ACC112 (cell line): ENCODE measurements around the gene GDPD4.

Source experiments
- H2AFZ ChIP-seq: fragments of 200-600 bp; sonication (generic); one replicate; pipeline ENCODE4 v1.6.0; 2017; ENCODE audit warnings: antibody characterized with exemption, low read length; ENCODE audit not compliant: unreplicated experiment
- H3K27ac ChIP-seq: fragments of 200-600 bp; sonication (generic); 2 replicates; pipeline ENCODE4 v1.5.1; 2014; ENCODE audit warnings: low read depth, mild to moderate bottlenecking, antibody characterized with exemption, low read length, moderate library complexity
- H3K27me3 ChIP-seq: fragments of 200-600 bp; sonication (generic); 2 replicates; pipeline ENCODE4 v1.6.1; 2014; ENCODE audit warnings: mild to moderate bottlenecking, antibody characterized with exemption, low read length, moderate library complexity, mixed read lengths; ENCODE audit not compliant: insufficient read depth
- H3K36me3 ChIP-seq: fragments of 200-600 bp; sonication (generic); 2 replicates; pipeline ENCODE4 v1.6.1; 2016; ENCODE audit warnings: mild to moderate bottlenecking, antibody characterized with exemption, low read length, moderate library complexity, mixed read lengths; ENCODE audit not compliant: insufficient read depth
- H3K4me1 ChIP-seq: fragments of 200-600 bp; sonication (generic); one replicate; pipeline ENCODE4 v1.6.1; 2016; ENCODE audit warnings: low read length, mixed read lengths; ENCODE audit not compliant: insufficient read depth, unreplicated experiment, control insufficient read depth
- H3K4me3 ChIP-seq: fragments of 200-600 bp; sonication (generic); 2 replicates; pipeline ENCODE4 v1.5.1; 2014; ENCODE audit warnings: mild to moderate bottlenecking, low read depth, low read length
- H3K79me2 ChIP-seq: fragments of 200-600 bp; sonication (generic); one replicate; pipeline ENCODE4 v1.6.0; 2016; ENCODE audit warnings: low read length; ENCODE audit not compliant: control insufficient read depth, unreplicated experiment, insufficient read depth

GDPD4 gene

GRCh38 chr11:77198440-77198849 is 103.0 kb downstream of the GDPD4 start:
- Histone ChIP-seq H3K27ac (no peak overlapping the region), H3K27me3 (no peaks in the 10 kb centered on the region), H3K4me3 (no peak overlapping the region), H3K4me1 (no peaks in the 10 kb centered on the region), H3K36me3 (no peaks in the 10 kb centered on the region), H3K79me2 (no peaks in the 10 kb centered on the region), H2AFZ (no peak overlapping the region)

- no peaks in the 10 kb centered on the region for H3K4me1 ChIP-seq
- no peaks in the 10 kb centered on the region for H3K27me3 ChIP-seq
- no peak overlapping the region for H2AFZ ChIP-seq
- no peaks in the 10 kb centered on the region for H3K79me2 ChIP-seq
- H3K4me3 ChIP-seq, result no peak overlapping the region
- no peaks in the 10 kb centered on the region for H3K36me3 ChIP-seq
- H3K27ac ChIP-seq, result no peak overlapping the region
Measured at GRCh38 chr11:77197626-77198320, 103.7 kb downstream of the GDPD4 start.

GRCh38 chr11:77196961-77197360 is 104.5 kb downstream of the GDPD4 start:
- no peaks in the 10 kb centered on the region for H3K36me3 ChIP-seq
- H2AFZ ChIP-seq, result no peak overlapping the region
- no peaks in the 10 kb centered on the region for H3K4me1 ChIP-seq
- no peak overlapping the region for H3K4me3 ChIP-seq
- no peaks in the 10 kb centered on the region for H3K79me2 ChIP-seq
- no peak overlapping the region for H3K27ac ChIP-seq
- H3K27me3 ChIP-seq, result no peaks in the 10 kb centered on the region

- no peaks in the 10 kb centered on the region for H3K4me1 ChIP-seq
- H3K79me2 ChIP-seq, result no peaks in the 10 kb centered on the region
- no peak overlapping the region for H2AFZ ChIP-seq
- H3K36me3 ChIP-seq, result no peaks in the 10 kb centered on the region
- H3K4me3 ChIP-seq, result no peak overlapping the region
- no peaks in the 10 kb centered on the region for H3K27me3 ChIP-seq
- no peak overlapping the region for H3K27ac ChIP-seq
Measured at GRCh38 chr11:77195071-77195755, 106.3 kb downstream of the GDPD4 start.

DNA sequence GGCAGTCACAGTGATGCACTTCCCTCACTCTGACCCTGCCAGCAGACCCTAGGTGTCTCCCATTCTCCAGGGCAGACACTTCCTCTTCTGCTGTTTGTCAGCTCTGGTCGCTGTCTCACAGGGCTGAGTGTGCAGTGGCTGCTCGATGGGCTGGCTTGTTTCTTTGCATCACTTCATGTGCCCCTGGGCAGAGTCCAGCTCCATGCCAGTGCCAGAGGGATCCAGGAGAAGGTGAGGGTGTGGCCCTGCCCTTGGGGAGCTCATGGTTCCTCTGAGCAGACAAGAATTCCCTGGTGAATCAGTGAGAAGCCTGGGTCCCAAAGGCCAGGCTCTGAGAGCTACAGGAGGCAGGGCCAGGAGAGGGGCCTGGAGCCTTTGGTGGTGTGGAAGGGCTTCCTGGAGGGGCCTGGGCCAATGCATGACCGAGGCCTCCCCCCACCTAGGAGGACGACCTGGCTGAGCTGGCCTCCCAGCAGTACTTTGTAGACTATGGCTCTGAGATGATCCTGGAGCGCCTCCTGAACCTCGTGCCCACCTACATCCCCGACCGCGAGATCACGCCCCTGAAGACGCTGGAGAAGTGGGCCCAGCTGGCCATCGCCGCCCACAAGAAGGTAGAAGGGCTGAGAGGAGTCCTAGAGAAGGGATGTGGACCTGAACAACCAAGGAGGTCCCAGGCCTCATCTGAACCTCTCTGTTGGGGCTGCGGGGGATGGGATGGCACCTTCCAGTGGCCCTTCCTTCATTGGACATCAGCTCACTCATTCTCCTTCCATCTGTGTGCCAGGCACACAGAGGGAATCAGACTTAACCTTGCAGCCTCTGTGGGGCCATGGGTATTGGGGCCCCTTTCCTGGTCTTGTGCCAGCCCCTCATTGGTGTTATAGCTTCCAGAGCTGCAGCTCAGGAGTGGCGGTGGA is 107.3 kb downstream of the GDPD4 start:
- no peak overlapping the region for H3K27ac ChIP-seq
- H3K4me1 ChIP-seq, result no peaks in the 10 kb centered on the region
- no peaks in the 10 kb centered on the region for H3K36me3 ChIP-seq
- H3K27me3 ChIP-seq, result no peaks in the 10 kb centered on the region
- no peak overlapping the region for H3K4me3 ChIP-seq
- no peak overlapping the region for H2AFZ ChIP-seq
- H3K79me2 ChIP-seq, result no peaks in the 10 kb centered on the region

GRCh38 chr11:77193167-77193566 is 108.3 kb downstream of the GDPD4 start:
- no peak overlapping the region for H3K27ac ChIP-seq
- H3K4me1 ChIP-seq, result no peaks in the 10 kb centered on the region
- H3K36me3 ChIP-seq, result no peaks in the 10 kb centered on the region
- no peaks in the 10 kb centered on the region for H3K27me3 ChIP-seq
- no peaks in the 10 kb centered on the region for H3K79me2 ChIP-seq
- no peak overlapping the region for H3K4me3 ChIP-seq
- H2AFZ ChIP-seq, result no peak overlapping the region

DNA sequence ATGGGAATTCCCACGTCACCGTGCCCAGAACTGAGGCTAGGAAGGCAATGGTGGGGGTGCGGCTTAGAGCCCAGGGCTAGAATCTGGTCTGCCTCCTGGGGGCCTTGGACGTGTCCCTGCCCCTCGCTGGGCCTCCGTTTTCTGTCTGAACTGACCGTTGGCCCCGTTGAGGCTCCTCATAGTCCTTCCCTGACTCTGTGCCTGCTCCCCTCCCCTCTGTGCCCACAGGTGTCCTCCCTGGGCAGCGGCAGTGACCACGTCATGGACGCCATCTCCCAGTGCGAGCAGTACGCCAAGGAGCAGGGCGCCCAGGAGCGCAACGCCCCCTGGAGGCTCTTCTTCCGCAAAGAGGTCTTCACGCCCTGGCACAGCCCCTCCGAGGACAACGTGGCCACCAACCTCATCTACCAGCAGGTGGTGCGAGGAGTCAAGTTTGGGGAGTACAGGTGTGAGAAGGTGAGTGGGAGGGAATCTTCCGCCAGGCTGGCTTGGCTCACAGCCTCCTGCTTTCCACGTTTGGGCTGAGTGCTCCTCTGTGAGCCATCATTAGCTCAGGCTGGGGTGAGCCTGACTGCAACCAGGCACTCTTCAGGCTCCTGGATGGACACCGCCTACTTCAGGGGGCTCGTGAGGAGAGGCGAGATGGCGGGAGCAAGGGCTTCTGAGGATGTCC is 109.5 kb downstream of the GDPD4 start:
- no peaks in the 10 kb centered on the region for H3K4me1 ChIP-seq
- H3K27me3 ChIP-seq, result no peaks in the 10 kb centered on the region
- H3K79me2 ChIP-seq, result no peaks in the 10 kb centered on the region
- no peak overlapping the region for H3K4me3 ChIP-seq
- no peak overlapping the region for H2AFZ ChIP-seq
- no peaks in the 10 kb centered on the region for H3K36me3 ChIP-seq
- no peak overlapping the region for H3K27ac ChIP-seq

DNA sequence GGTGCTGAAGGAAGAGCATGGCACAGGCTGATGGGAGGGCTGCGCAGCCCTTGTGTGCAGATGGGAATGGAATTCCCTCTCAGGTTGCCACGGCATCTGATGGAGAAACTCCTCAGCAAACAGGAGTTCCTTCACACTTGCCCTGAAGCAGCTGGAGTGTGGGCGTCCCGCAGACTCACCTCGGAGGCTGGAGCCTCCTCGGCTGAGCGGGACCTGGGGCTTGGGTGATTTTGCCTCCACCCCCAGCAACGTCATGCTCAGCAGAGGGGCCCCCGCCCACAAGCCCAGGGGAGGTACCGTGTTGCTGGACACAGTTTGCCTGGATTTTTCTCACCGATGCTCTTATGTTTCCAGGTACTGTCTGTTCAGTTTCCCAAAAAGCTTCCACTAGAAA is 110.1 kb downstream of the GDPD4 start:
- Histone ChIP-seq H3K27ac (no peak overlapping the region), H2AFZ (no peak overlapping the region), H3K27me3 (no peaks in the 10 kb centered on the region; the same call in 1 of the 2 replicates), H3K4me1 (no peaks in the 10 kb centered on the region), H3K36me3 (no peaks in the 10 kb centered on the region), H3K79me2 (no peaks in the 10 kb centered on the region), H3K4me3 (no peak overlapping the region)

DNA sequence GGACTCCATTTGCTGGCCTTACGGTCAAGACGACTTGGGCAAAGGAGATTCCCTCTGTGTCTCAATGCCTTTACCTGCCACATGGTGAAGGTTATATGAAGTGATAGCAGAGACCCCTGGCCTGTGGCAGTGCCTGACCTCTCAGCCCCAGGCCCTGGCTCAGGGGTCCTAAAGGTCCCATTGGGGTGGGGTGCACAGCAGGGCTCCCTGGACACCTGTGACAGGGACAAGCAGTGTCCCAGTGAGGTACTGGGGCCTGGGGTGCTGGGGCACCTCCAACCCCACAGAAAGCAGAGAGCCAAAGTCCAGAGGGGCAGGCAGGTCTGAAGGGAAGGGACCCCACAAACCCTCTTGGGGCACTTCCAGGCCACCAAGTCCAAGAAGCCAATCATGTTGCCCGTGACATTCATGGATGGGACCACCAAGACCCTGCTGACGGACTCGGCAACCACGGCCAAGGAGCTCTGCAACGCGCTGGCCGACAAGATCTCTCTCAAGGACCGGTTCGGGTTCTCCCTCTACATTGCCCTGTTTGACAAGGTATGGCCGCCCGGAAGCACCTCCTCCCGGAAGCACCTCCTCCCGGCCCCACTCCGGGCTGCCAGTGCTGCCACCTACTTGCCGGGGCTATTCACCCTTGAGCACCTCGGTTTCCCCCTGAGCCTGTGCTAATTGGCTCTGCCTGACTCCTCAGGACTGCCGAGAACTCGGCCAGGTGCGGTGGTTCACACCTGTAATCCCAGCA is 111.0 kb downstream of the GDPD4 start:
- Histone ChIP-seq H3K27me3 (no peaks in the 10 kb centered on the region; the same call in 1 of the 2 replicates), H3K4me1 (no peaks in the 10 kb centered on the region)

More for the DNA sequence above, 111.0 kb downstream of the GDPD4 start:
- H3K36me3 ChIP-seq, result no peaks in the 10 kb centered on the region
- H2AFZ ChIP-seq, result no peak overlapping the region
- H3K27ac ChIP-seq, result no peak overlapping the region
- no peaks in the 10 kb centered on the region for H3K79me2 ChIP-seq
- no peak overlapping the region for H3K4me3 ChIP-seq
